Tibial artery (tissue), 4 donors: Measurements from ENCODE around the gene IGFLR1.
"Not testable (repeated sequence)": the region's sequence is repeated elsewhere in the genome, so short reads cannot be mapped to it uniquely, and the experiment has no call there.

Experiments used
- DNase-seq, 2 donors: peaks; one replicate each; pipeline ENCODE4 v3.0.0-alpha.2; 2019
- H3K27ac ChIP-seq, 2 donors: fragments of 200-600 bp; sonication (generic) in 1 of 2; 1 replicate in 1 of 2; 2 replicates in 1 of 2; pipeline ENCODE4 v1.5.1; 2018 to 2019; ENCODE audit warnings: mild to moderate bottlenecking in 1 of 2
- H3K27me3 ChIP-seq, 2 donors: fragments of 200-600 bp; sonication (generic) in 1 of 2; one replicate each; pipeline versions ENCODE4 v1.5.1 to v1.6.0; 2016 to 2019
- H3K36me3 ChIP-seq, 3 donors: fragments of 200-600 bp; sonication (generic) in 2 of 3; one replicate each; pipeline ENCODE4 v1.5.1; 2016 to 2019; ENCODE audit warnings: mild to moderate bottlenecking in 2 of 3
- H3K4me1 ChIP-seq, 4 donors: fragments of 200-600 bp; sonication (generic) in 2 of 4; 1 replicate in 3 of 4; 2 replicates in 1 of 4; pipeline ENCODE4 v1.5.1; 2016 to 2019
- H3K4me3 ChIP-seq, 2 donors: fragments of 200-600 bp; sonication (generic) in 1 of 2; 1 replicate in 1 of 2; 2 replicates in 1 of 2; pipeline ENCODE4 v1.5.1; 2018 to 2019; ENCODE audit warnings: mild to moderate bottlenecking in 2 of 2
- H3K9me3 ChIP-seq, 3 donors: fragments of 200-600 bp; sonication (generic) in 1 of 3; one replicate each; pipeline ENCODE4 v1.5.1; 2016 to 2019
- intact Hi-C: fragments of 100-400 bp; cut with DNase I; formaldehyde crosslinking; loops from one replicate; pipeline ENCODE4 v1.15.0; 2023; ENCODE audit warnings: low total_unique reads
- TF ChIP-seq, protein P1 (sequence below), 2 experiments: fragments of 200-600 bp in 1 of 2; fragments of 450-650 bp in 1 of 2; IDR thresholded peaks; one replicate each; pipeline ENCODE4 v1.5.1; 2017 to 2019; ENCODE audit warnings: antibody characterized with exemption in 2 of 2, mild to moderate bottlenecking in 1 of 2, moderate library complexity in 1 of 2

The IGFLR1 gene

DNA sequence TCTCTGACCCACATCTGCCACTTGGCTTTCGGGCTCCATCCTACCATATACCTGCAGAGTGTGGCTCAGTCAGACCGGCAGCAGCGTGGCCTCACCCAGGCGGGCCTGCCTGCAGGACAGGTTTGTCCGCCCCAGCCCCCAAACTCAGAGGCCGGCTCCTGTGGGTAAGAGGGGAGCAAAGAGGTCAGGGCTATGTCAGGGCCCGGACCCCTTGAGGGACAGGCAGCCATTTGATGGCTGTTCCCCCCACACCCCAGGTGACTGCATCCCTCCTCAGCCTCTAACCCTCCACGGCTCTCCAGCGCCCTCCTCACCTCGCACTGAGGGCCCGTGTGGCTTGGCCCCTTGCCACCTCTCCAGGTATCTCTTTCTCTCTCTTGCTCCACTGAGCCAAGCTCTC is 50.2 kb downstream of the IGFLR1 start:
- H3K4me1 ChIP-seq: peaks cover 0 to 5% (median 0%) of the 10 kb centered on the region in 4 donors
- intact Hi-C loops: loop anchor here (2.0 kb wide), 1 partner anchor 25 kb away; no protein-coding TSS in a partner anchor
- no peak overlapping the region for H3K27ac ChIP-seq

DNA sequence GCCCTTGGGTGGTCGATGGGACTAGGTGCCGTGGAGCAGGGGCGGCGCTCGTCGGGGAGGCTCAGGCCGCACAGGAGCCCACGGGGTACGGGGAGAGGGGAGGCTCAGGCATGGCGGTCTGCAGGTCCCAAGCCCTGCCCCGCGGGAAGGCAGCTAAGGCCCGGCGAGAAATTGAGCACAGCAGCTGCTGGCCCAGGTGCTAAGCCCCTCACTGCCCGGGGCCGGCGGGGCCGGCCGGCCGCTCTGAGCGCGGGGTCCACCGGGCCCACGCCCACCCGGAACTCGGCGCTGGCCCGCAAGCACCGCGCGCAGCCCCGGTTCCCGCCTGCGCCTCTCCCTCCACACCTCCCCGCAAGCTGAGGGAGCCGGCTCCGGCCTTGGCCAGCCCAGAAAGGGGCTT is 51.1 kb downstream of the IGFLR1 start:
- H3K27me3 ChIP-seq, DNase-seq, H3K27ac ChIP-seq, intact Hi-C loops, H3K36me3 ChIP-seq, H3K9me3 ChIP-seq, H3K4me3 ChIP-seq, H3K4me1 ChIP-seq: not testable (repeated sequence)

More for the DNA sequence above, 50.2 kb downstream of the IGFLR1 start:
- no peaks in the 10 kb centered on the region for H3K36me3 ChIP-seq
- H3K27me3 ChIP-seq: no peaks in the 10 kb centered on the region
- no peaks in the 10 kb centered on the region for H3K9me3 ChIP-seq
- no peak overlapping the region for H3K4me3 ChIP-seq
- TF ChIP-seq, protein P1, sequence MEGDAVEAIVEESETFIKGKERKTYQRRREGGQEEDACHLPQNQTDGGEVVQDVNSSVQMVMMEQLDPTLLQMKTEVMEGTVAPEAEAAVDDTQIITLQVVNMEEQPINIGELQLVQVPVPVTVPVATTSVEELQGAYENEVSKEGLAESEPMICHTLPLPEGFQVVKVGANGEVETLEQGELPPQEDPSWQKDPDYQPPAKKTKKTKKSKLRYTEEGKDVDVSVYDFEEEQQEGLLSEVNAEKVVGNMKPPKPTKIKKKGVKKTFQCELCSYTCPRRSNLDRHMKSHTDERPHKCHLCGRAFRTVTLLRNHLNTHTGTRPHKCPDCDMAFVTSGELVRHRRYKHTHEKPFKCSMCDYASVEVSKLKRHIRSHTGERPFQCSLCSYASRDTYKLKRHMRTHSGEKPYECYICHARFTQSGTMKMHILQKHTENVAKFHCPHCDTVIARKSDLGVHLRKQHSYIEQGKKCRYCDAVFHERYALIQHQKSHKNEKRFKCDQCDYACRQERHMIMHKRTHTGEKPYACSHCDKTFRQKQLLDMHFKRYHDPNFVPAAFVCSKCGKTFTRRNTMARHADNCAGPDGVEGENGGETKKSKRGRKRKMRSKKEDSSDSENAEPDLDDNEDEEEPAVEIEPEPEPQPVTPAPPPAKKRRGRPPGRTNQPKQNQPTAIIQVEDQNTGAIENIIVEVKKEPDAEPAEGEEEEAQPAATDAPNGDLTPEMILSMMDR (IDR thresholded peaks at IDR 0.05): no peak
- DNase-seq: no peak

DNA sequence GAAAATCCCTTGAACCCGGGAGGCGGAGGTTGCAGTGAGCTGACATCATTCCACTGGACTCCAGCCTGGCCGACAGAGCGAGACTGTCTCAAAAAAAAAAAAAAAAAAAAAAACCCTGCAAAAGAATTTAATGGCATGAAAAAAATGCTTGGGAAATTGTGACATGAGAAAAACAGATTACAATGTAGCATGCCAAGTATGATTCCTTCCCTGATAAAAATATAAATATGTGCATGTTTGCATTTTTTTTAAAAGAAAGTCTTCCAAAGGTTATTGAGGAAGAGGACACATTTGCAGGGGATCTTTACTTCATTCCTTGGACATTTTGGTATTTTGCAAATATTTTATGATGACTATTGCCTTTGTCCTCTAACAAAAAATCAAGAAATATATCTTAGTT is 52.4 kb downstream of the IGFLR1 start:
- Histone ChIP-seq H3K4me3 (no peak overlapping the region), H3K4me1 (peaks cover 0 to 5% (median 0%) of the 10 kb centered on the region in 4 donors), H3K27me3 (no peaks in the 10 kb centered on the region), H3K27ac (no peak overlapping the region), H3K9me3 (no peaks in the 10 kb centered on the region), H3K36me3 (no peaks in the 10 kb centered on the region)
- intact Hi-C loops: no loop called here
- TF ChIP-seq, protein P1 (IDR thresholded peaks at IDR 0.05): no peak
- no peak for DNase-seq
